ENCODE results near the gene OR4E1.

Gene OR4E1

GRCh38 chr14:21680072-21680471 lies 6.5 kb upstream of the OR4E1 start:
- H3K4me3 ChIP-seq (replicated peaks in 1 of 2; ENCODE audit: low read depth in 2 of 2, low read length in 2 of 2): no peak overlapping the region
- peak; percentile 1 to 74 for DNase-seq (ENCODE audit: low read depth in 2 of 2)
- no peak for TF ChIP-seq CTCF (IDR thresholded peaks at IDR 0.05; ENCODE audit: low read depth, low read length)

- no peak overlapping the region for H3K4me3 ChIP-seq (replicated peaks in 1 of 2; ENCODE audit: low read depth in 2 of 2, low read length in 2 of 2)
- no peak for TF ChIP-seq CTCF (IDR thresholded peaks at IDR 0.05; ENCODE audit: low read depth, low read length)
- DNase-seq (ENCODE audit: low read depth in 2 of 2): no peak
Measured at GRCh38 chr14:21675566-21675965, 1.9 kb upstream of the OR4E1 start.

GRCh38 chr14:21672116-21672515 lies 1.5 kb downstream of the OR4E1 start:
- DNase-seq (ENCODE audit: low read depth in 2 of 2): peak in 1 of 2 donors; percentile 45
- TF ChIP-seq CTCF (IDR thresholded peaks at IDR 0.05; ENCODE audit: low read depth, low read length): no peak
- no peak overlapping the region for H3K4me3 ChIP-seq (replicated peaks in 1 of 2; ENCODE audit: low read depth in 2 of 2, low read length in 2 of 2)

GRCh38 chr14:21671371-21671770 lies 2.2 kb downstream of the OR4E1 start:
- DNase-seq (ENCODE audit: low read depth in 2 of 2): no peak
- TF ChIP-seq CTCF (IDR thresholded peaks at IDR 0.05; ENCODE audit: low read depth, low read length): no peak
- no peak overlapping the region for H3K4me3 ChIP-seq (replicated peaks in 1 of 2; ENCODE audit: low read depth in 2 of 2, low read length in 2 of 2)

- DNase-seq (ENCODE audit: low read depth in 2 of 2): no peak
- no peak for TF ChIP-seq CTCF (IDR thresholded peaks at IDR 0.05; ENCODE audit: low read depth, low read length)
- H3K4me3 ChIP-seq (replicated peaks in 1 of 2; ENCODE audit: low read depth in 2 of 2, low read length in 2 of 2): no peak overlapping the region
Measured at GRCh38 chr14:21669284-21669683, 4.3 kb downstream of the OR4E1 start.

- peak in 1 of 2 donors; percentile 92 for DNase-seq (ENCODE audit: low read depth in 2 of 2)
- no peak for TF ChIP-seq CTCF (IDR thresholded peaks at IDR 0.05; ENCODE audit: low read depth, low read length)
- no peak overlapping the region for H3K4me3 ChIP-seq (replicated peaks in 1 of 2; ENCODE audit: low read depth in 2 of 2, low read length in 2 of 2)
Measured at GRCh38 chr14:21668377-21668776, 5.2 kb downstream of the OR4E1 start.

GRCh38 chr14:21656980-21657379 lies 16.6 kb downstream of the OR4E1 start:
- TF ChIP-seq CTCF (IDR thresholded peaks at IDR 0.05; ENCODE audit: low read depth, low read length): no peak
- DNase-seq (ENCODE audit: low read depth in 2 of 2): no peak
- H3K4me3 ChIP-seq (replicated peaks in 1 of 2; ENCODE audit: low read depth in 2 of 2, low read length in 2 of 2): no peak overlapping the region

All from cardiac fibroblast (primary cell).